ENCODE results near the gene KIAA1755. TPM values are rescaled to one million over a fixed set of nuclear protein-coding genes. Genes with fewer than 3 reads are reported as not detected.
"Not testable (repeated sequence)": the region's sequence is repeated elsewhere in the genome, so short reads cannot be mapped to it uniquely, and the experiment has no call there.

The KIAA1755 gene
- total and polyA plus RNA-seq, 8 donors: 1.2 to 9.4 (median 3.1) TPM; not detected in 1

DNA sequence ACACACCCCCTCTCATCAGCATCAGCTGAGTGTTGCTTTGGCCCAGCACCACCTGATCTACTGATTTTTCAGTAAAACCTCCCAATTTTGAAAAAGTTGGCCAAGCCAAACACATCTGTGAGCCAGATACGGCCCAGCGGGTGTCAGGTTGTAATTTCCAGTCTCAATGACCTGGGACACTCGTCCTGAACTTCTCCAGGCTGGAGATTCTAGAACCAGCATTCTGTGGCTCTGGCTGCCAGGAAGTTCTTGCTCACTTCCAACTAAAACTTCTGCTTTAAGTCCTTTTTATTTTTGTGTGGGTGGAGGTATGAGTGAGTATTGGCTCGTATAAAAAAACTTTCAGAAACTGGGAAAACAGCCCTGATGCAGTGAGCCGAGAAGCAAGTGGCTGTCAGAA, 5.1 kb downstream of the KIAA1755 start:
- peak in 1 of 3 donors; percentile 22 for TF ChIP-seq POLR2AphosphoS5 (IDR thresholded peaks at IDR 0.05)
- no peak for TF ChIP-seq CTCF (IDR thresholded peaks at IDR 0.05)
- Histone ChIP-seq H3K27me3 (peaks cover 0 to 22% (median 9%) of the 10 kb centered on the region in 3 donors), H3K27ac (peak overlapping the region in 4 of 5 donors; percentile 47 to 79 (median 68)), H3K4me3 (no peak overlapping the region), H3K4me1 (peaks cover 7 to 38% (median 18%) of the 10 kb centered on the region in 4 donors), H3K36me3 (no peaks in the 10 kb centered on the region), H3K9me3 (no peaks in the 10 kb centered on the region)
- peak in 1 of 2 donors; percentile 52 for DNase-seq
- intact Hi-C loops (cut with DNase I; ENCODE audit: low total_unique reads): no loop called here
- WGBS, 5 donors: 46 to 74% (median 68%) methylated on average over 5 of the region's 5 CpGs

DNA sequence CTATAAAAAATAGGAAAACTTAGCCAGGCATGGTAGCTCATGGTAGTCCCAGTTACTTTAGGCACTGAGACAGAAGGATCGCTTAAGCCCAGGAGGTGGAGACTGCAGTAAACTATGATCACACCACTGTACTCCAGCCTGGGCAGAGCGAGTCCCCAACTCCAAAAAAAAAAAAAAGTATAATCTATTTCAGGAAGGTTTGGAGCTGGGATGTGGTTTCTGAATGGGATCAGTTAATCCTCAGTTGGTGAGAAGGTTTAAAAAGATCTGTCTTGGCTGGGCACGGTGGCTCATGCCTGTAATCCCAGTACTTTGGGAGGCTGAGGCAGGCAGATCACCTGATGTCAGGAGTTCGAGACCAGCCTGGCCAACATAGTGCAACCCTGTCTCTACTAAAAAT, 5.9 kb downstream of the KIAA1755 start:
- intact Hi-C loops (cut with DNase I; ENCODE audit: low total_unique reads); H3K36me3 ChIP-seq; H3K4me3 ChIP-seq; H3K9me3 ChIP-seq; DNase-seq: not testable (repeated sequence)
- Histone ChIP-seq H3K27ac (peak overlapping the region in 4 of 5 donors; percentile 47 to 79 (median 68)), H3K4me1 (peaks cover 0 to 38% (median 13%) of the 10 kb centered on the region in 4 donors), H3K27me3 (peaks cover 0 to 14% (median 5%) of the 10 kb centered on the region in 3 donors)
- 68 to 92% (median 79%) methylated on average over 4 of the region's 4 CpGs for WGBS, 5 donors

- intact Hi-C loops (cut with DNase I; ENCODE audit: low total_unique reads): no loop called here
- no peak overlapping the region for H3K4me3 ChIP-seq
- peaks cover 0 to 3% (median 3%) of the 10 kb centered on the region in 3 donors for H3K27me3 ChIP-seq
- DNase-seq: no peak
- WGBS, 5 donors: 61 to 76% (median 73%) methylated on average over 6 of the region's 6 CpGs
- TF ChIP-seq EP300 (IDR thresholded peaks at IDR 0.05): no peak
- no peak for TF ChIP-seq CTCF (IDR thresholded peaks at IDR 0.05)
- TF ChIP-seq POLR2A (IDR thresholded peaks at IDR 0.05): no peak
- TF ChIP-seq POLR2AphosphoS5 (IDR thresholded peaks at IDR 0.05): no peak
- H3K27ac ChIP-seq: peak overlapping the region in 3 of 5 donors; percentile 63 to 79 (median 73)
- no peaks in the 10 kb centered on the region for H3K9me3 ChIP-seq
- peaks cover 0 to 38% (median 10%) of the 10 kb centered on the region in 4 donors for H3K4me1 ChIP-seq
- H3K36me3 ChIP-seq: no peaks in the 10 kb centered on the region
Observed at GRCh38 chr20:38253571-38253970, 7.0 kb downstream of the KIAA1755 start.

GRCh38 chr20:38252292-38253288, 7.9 kb downstream of the KIAA1755 start:
- TF ChIP-seq POLR2A (IDR thresholded peaks at IDR 0.05) (no peak), EP300 (IDR thresholded peaks at IDR 0.05) (no peak), POLR2AphosphoS5 (IDR thresholded peaks at IDR 0.05) (no peak), CTCF (IDR thresholded peaks at IDR 0.05) (no peak)
- no peak for DNase-seq
- no peaks in the 10 kb centered on the region for H3K36me3 ChIP-seq
- 47 to 61% (median 57%) methylated on average over 12 to 20 of the region's 20 CpGs for WGBS, 5 donors
- no peak overlapping the region for H3K4me3 ChIP-seq
- no peaks in the 10 kb centered on the region for H3K9me3 ChIP-seq
- H3K27ac ChIP-seq: peak overlapping the region in 4 of 5 donors; percentile 54 to 79 (median 68)
- H3K4me1 ChIP-seq: peaks cover 0 to 38% (median 10%) of the 10 kb centered on the region in 4 donors
- H3K27me3 ChIP-seq: no peaks in the 10 kb centered on the region
- intact Hi-C loops (cut with DNase I; ENCODE audit: low total_unique reads): no loop called here

GRCh38 chr20:38251441-38251840, 9.1 kb downstream of the KIAA1755 start:
- intact Hi-C loops (cut with DNase I; ENCODE audit: low total_unique reads): not testable (repeated sequence)
- H3K27ac ChIP-seq: peak overlapping the region in 2 of 5 donors; percentile 63 to 79

More at GRCh38 chr20:38251441-38251840, 9.1 kb downstream of the KIAA1755 start:
- H3K4me1 ChIP-seq: peaks cover 0 to 48% (median 10%) of the 10 kb centered on the region in 4 donors
- DNase-seq, H3K9me3 ChIP-seq, H3K4me3 ChIP-seq, H3K27me3 ChIP-seq, H3K36me3 ChIP-seq: not testable (repeated sequence)
- 85 to 90% (median 86%) methylated on average over 6 of the region's 6 CpGs for WGBS, 5 donors
